Endothelial cell of umbilical vein (primary cell): ENCODE measurements around the gene TLE1. TPM values are rescaled to one million over a fixed set of nuclear protein-coding genes. Genes with fewer than 3 reads are reported as not detected.

ENCODE experiments used
- BruUV-seq: library from RNA; stranded (reverse); fragments of 400-500 nt; replicated peaks from 2 replicates; lab custom pipeline; 2021; lab: Mats Ljungman, UMichigan
- CTCF ChIA-PET: fragments of 300-600, 350-600 bp; sonication (Branson Sonifier 250); formaldehyde crosslinking; loops from one replicate; lab custom pipeline; 2021; ENCODE audit warnings: antibody characterized with exemption, inconsistent platforms; lab: Charles Lee
- POLR2A ChIA-PET: fragments of 300-600, 350-600 bp; sonication (Branson Sonifier 250); formaldehyde crosslinking; loops from one replicate; lab custom pipeline; 2021; ENCODE audit warnings: antibody characterized with exemption, inconsistent platforms; lab: Charles Lee
- DNase-seq: peaks from one replicate; pipeline ENCODE4 v3.0.0-alpha.2; 2011; ENCODE audit warnings: low read depth, low spot score
- FAIRE-seq: peaks from 2 replicates; lab custom pipeline; 2011; peaks lifted over from hg19 to GRCh38; lab: Jason Lieb, UNC
- H2AFZ ChIP-seq: 2 replicates; pipeline ENCODE4 v1.6.0; 2012; ENCODE audit warnings: low read depth, low read length, control low read depth, inconsistent platforms
- H3K27ac ChIP-seq: 2 replicates; pipeline ENCODE4 v1.5.1; 2011; ENCODE audit warnings: low read depth, mild to moderate bottlenecking, control low read depth, low read length, moderate library complexity; ENCODE audit not compliant: insufficient read depth
- H3K27me3 ChIP-seq, 2 experiments: 2 replicates each; pipeline versions ENCODE4 v1.6.0 to v1.6.1; 2011; ENCODE audit warnings: low read length in 2 of 2, mixed read lengths in 1 of 2; ENCODE audit not compliant: control insufficient read depth in 2 of 2, insufficient read depth in 2 of 2
- H3K36me3 ChIP-seq, 2 experiments: 2 replicates in 1 of 2; 3 replicates in 1 of 2; pipeline ENCODE4 v1.5.1; 2011; ENCODE audit warnings: low read length in 2 of 2, mild to moderate bottlenecking in 1 of 2, moderate library complexity in 1 of 2; ENCODE audit not compliant: control insufficient read depth in 2 of 2, insufficient read depth in 2 of 2; ENCODE audit errors: extremely low read depth in 1 of 2
- H3K4me1 ChIP-seq: 3 replicates; pipeline ENCODE4 v1.5.1; 2011; ENCODE audit warnings: mild to moderate bottlenecking, low read length; ENCODE audit not compliant: control insufficient read depth, insufficient read depth; ENCODE audit errors: extremely low read depth
- H3K4me2 ChIP-seq: 2 replicates; pipeline ENCODE4 v1.6.1; 2011; ENCODE audit warnings: low read length, control low read depth, mixed read lengths; ENCODE audit not compliant: insufficient read depth
- H3K4me3 ChIP-seq, 3 experiments: fragments of 200-600 bp in 1 of 3; sonication (generic), shearing (Covaris generic) in 1 of 3; replicated peaks in 1 of 3; 2 replicates each; pipeline ENCODE4 v1.5.1; 2011 to 2016; ENCODE audit warnings: control low read depth in 3 of 3, low read length in 3 of 3, mild to moderate bottlenecking in 2 of 3, inconsistent platforms in 1 of 3, low read depth in 1 of 3, moderate library complexity in 1 of 3; ENCODE audit not compliant: insufficient read depth in 1 of 3
- H3K79me2 ChIP-seq: 2 replicates; pipeline ENCODE4 v1.6.0; 2012; ENCODE audit warnings: low read length, inconsistent platforms; ENCODE audit not compliant: control insufficient read depth, insufficient read depth
- H3K9ac ChIP-seq: replicated peaks from 2 replicates; pipeline ENCODE3; 2011; ENCODE audit warnings: low read length, control low read depth; ENCODE audit not compliant: insufficient read depth; ENCODE audit errors: extremely low read depth
- H3K9me1 ChIP-seq: replicated peaks from 3 replicates; pipeline ENCODE4 v1.6.0; 2011; ENCODE audit warnings: mild to moderate bottlenecking, low read length; ENCODE audit not compliant: control insufficient read depth, insufficient read depth; ENCODE audit errors: extremely low read depth
- H3K9me3 ChIP-seq: replicated peaks from 2 replicates; pipeline ENCODE4 v1.5.1; 2012; ENCODE audit warnings: low read length, inconsistent platforms; ENCODE audit not compliant: control insufficient read depth, insufficient read depth
- H4K20me1 ChIP-seq: replicated peaks from 2 replicates; pipeline ENCODE3; 2011; ENCODE audit warnings: mild to moderate bottlenecking, low read length; ENCODE audit not compliant: control insufficient read depth, insufficient read depth; ENCODE audit errors: extremely low read depth
- EZH2 ChIP-seq: IDR thresholded peaks from 2 replicates; pipeline ENCODE4 v1.6.1; 2012; ENCODE audit warnings: borderline replicate concordance, low read depth, mild to moderate bottlenecking, moderate library complexity, low read length, inconsistent platforms; ENCODE audit not compliant: severe bottlenecking
- FOS ChIP-seq: IDR thresholded peaks from 2 replicates; pipeline ENCODE4 v1.6.1; 2011; ENCODE audit warnings: mild to moderate bottlenecking, low read length, moderate library complexity, borderline replicate concordance; ENCODE audit not compliant: insufficient read depth
- GATA2 ChIP-seq: IDR thresholded peaks from 2 replicates; pipeline ENCODE4 v1.7.0; 2011; ENCODE audit warnings: low read depth, mild to moderate bottlenecking, moderate library complexity, mixed read lengths, low read length; ENCODE audit not compliant: insufficient read length, insufficient read depth
- JUN ChIP-seq: IDR thresholded peaks from 2 replicates; pipeline ENCODE4 v1.6.1; 2011; ENCODE audit warnings: borderline replicate concordance, low read depth; ENCODE audit not compliant: insufficient read length, insufficient read depth
- MAX ChIP-seq: IDR thresholded peaks from 2 replicates; pipeline ENCODE4 v1.6.1; 2011; ENCODE audit not compliant: insufficient read depth, insufficient read length
- MYC ChIP-seq: IDR thresholded peaks from one replicate; pipeline ENCODE4 v1.6.1; 2011; ENCODE audit warnings: mild to moderate bottlenecking, low read depth, low read length
- POLR2A ChIP-seq: IDR thresholded peaks from 2 replicates; pipeline ENCODE4 v1.6.1; 2012; ENCODE audit warnings: low read depth, mild to moderate bottlenecking, control low read depth, low read length
- POLR2AphosphoS5 ChIP-seq: IDR thresholded peaks from 2 replicates; pipeline ENCODE4 v1.6.1; 2012; ENCODE audit warnings: low read depth, mild to moderate bottlenecking, control low read depth, low read length, moderate library complexity; ENCODE audit not compliant: insufficient read depth
- dilution Hi-C: fragments of 300-500 bp; cut with MboI; formaldehyde crosslinking; loops from one replicate; pipeline ENCODE4 v1.15.0; 2019; ENCODE audit warnings: low sequenced_read_pairs; ENCODE audit not compliant: extremely low pct_ligation_motif_present
- intact Hi-C: fragments of 100-400 bp; cut with micrococcal nuclease; formaldehyde crosslinking; loops from one replicate; pipeline ENCODE4 v1.10.0; 2022
- polyA plus RNA-seq, 4 experiments: library from polyadenylated mRNA; depleted of rRNA in 3 of 4; stranded (reverse) in 3 of 4; unstranded in 1 of 4; fragments of >200 nt; gene quantifications; 2 replicates each; pipeline versions ENCODE4 v1.2.1 to v1.2.3, GENCODE V29; 2011 to 2012; ENCODE audit warnings: missing spikeins in 1 of 4
- total RNA-seq: library from RNA; stranded (reverse); gene quantifications from 2 replicates; pipeline ENCODE4 v1.2.3, GENCODE V29; 2021
- TF ChIP-seq, protein P1 (sequence below), 2 donors: IDR thresholded peaks; 1 replicate in 1 of 2; 2 replicates in 1 of 2; pipeline ENCODE4 v1.5.1; 2011; ENCODE audit warnings: low read length in 2 of 2, mild to moderate bottlenecking in 2 of 2, moderate library complexity in 2 of 2, control low read depth in 1 of 2, inconsistent platforms in 1 of 2, low read depth in 1 of 2; ENCODE audit not compliant: insufficient read depth in 1 of 2; ENCODE audit errors: extremely low read depth in 1 of 2

Gene TLE1
- total and polyA plus RNA-seq, 2 donors (not counting 3 experiments of a cell fraction or from before 2014, with no cell fraction given): 55.0 to 58.2 TPM

DNA sequence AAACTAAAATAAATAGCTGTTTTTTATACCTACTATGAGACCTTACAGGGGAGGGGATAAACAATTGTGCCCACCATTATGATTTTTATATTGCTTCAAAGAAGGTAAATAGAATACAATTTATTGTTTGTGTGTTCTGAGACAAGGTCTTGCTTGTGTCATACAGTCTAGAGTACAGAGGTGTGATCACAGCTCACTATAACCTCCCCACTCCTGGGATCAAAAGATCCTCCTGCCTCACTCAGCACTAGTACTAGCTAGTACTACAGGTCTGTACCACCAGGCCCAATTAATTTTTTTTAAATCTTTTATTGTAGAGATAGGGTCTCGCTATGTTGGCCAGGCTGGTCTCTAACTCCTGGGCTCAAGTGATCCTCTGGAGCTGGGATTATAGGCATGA, 11.3 kb downstream of the TLE1 start:
- intact Hi-C loops (no loop called here), dilution Hi-C loops (no loop called here)
- no TSS peak for BruUV-seq
- H3K9me1 ChIP-seq: no peaks in the 10 kb centered on the region
- ChIA-PET POLR2A (no interaction called here), CTCF (interaction anchor here (0.9 to 1.2 kb wide), 2 partner anchors 9 to 155 kb away, joined by 3 to 4 read pairs; no protein-coding TSS in a partner anchor)
- peaks cover 7% of the 10 kb centered on the region in 2 experiments for H3K36me3 ChIP-seq
- H3K4me3 ChIP-seq: no peak overlapping the region
- no peaks in the 10 kb centered on the region for H3K27me3 ChIP-seq
- H3K4me2 ChIP-seq: no peak overlapping the region
- FAIRE-seq: no peak
- H4K20me1 ChIP-seq: peaks cover 4% of the 10 kb centered on the region
- H3K9me3 ChIP-seq: no peaks in the 10 kb centered on the region
- H2AFZ ChIP-seq: no peak overlapping the region
- peaks cover 16% of the 10 kb centered on the region for H3K4me1 ChIP-seq
- no peak overlapping the region for H3K9ac ChIP-seq
- peaks cover 39% of the 10 kb centered on the region for H3K79me2 ChIP-seq
- no peak overlapping the region for H3K27ac ChIP-seq
- TF ChIP-seq POLR2AphosphoS5 (no peak), POLR2A (no peak), MYC (no peak), GATA2 (no peak), FOS (no peak), MAX (no peak), JUN (no peak), EZH2 (no peak)
- TF ChIP-seq, protein P1, sequence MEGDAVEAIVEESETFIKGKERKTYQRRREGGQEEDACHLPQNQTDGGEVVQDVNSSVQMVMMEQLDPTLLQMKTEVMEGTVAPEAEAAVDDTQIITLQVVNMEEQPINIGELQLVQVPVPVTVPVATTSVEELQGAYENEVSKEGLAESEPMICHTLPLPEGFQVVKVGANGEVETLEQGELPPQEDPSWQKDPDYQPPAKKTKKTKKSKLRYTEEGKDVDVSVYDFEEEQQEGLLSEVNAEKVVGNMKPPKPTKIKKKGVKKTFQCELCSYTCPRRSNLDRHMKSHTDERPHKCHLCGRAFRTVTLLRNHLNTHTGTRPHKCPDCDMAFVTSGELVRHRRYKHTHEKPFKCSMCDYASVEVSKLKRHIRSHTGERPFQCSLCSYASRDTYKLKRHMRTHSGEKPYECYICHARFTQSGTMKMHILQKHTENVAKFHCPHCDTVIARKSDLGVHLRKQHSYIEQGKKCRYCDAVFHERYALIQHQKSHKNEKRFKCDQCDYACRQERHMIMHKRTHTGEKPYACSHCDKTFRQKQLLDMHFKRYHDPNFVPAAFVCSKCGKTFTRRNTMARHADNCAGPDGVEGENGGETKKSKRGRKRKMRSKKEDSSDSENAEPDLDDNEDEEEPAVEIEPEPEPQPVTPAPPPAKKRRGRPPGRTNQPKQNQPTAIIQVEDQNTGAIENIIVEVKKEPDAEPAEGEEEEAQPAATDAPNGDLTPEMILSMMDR (IDR thresholded peaks at IDR 0.05; ENCODE audit: extremely low read depth in 1 of 2, insufficient read depth in 1 of 2, low read depth in 1 of 2, low read length in 2 of 2): no peak
- DNase-seq: no peak
